ENCODE measurements around the gene TMEM208. TPM values are rescaled to one million over a fixed set of nuclear protein-coding genes. Genes with fewer than 3 reads are reported as not detected.

The TMEM208 gene
- total RNA-seq, 1 experiment from 2014 or later, result 44.4 TPM

DNA sequence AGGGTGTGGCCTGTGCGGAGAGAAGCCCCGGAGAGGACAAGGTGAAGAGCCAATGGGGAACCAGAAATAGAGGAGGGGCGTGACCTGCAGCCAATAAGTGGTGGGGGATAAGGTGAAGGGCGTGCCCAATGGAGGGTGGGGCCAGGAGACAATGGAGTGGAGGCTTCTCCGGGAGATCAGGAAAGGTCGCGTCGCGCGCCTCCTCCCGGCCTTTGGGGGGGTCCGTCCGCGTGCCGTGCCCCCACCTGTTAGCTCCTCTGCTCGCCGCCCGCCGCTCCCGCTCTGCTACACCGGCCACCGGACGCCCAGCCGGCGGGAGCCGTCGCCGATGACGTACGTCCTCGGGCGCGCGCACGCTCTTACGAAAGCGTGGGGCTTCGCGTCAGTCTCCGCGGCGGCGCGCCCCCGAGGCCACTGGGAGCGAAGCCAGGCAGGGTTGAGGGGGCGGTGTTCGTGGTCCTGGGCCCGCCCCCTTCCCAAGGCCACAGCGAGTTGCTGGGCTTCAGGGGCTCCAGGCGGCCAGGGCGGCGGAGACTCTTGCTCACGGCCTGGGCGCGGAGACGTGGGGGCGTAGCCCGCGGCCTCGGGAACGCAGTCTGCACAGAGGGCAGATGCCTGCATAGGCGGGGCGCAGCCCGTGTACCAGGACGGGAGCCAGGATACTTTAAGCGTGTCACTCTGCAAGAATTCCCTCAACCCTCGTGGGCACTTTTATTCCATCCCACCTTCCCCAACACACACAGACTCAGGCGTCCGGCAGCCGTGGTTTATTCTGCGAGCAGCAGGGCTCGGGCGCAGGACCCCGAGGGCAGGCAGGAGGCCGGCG is 43.1 kb upstream of the TMEM208 start, which contains the start of gene MATCAP1:
TSS of gene MATCAP1 (minus strand) at position 337 of the 826 bp plus-strand sequence. CDS start 3,353 bp downstream, outside the sequence.
- DNase-seq (ENCODE audit: unreplicated experiment), result peak; percentile 98
- H3K4me3 Mint-ChIP-seq (ENCODE audit: unreplicated experiment), result no peak within 1 kb of the TSS
- TF ChIP-seq, protein P1, sequence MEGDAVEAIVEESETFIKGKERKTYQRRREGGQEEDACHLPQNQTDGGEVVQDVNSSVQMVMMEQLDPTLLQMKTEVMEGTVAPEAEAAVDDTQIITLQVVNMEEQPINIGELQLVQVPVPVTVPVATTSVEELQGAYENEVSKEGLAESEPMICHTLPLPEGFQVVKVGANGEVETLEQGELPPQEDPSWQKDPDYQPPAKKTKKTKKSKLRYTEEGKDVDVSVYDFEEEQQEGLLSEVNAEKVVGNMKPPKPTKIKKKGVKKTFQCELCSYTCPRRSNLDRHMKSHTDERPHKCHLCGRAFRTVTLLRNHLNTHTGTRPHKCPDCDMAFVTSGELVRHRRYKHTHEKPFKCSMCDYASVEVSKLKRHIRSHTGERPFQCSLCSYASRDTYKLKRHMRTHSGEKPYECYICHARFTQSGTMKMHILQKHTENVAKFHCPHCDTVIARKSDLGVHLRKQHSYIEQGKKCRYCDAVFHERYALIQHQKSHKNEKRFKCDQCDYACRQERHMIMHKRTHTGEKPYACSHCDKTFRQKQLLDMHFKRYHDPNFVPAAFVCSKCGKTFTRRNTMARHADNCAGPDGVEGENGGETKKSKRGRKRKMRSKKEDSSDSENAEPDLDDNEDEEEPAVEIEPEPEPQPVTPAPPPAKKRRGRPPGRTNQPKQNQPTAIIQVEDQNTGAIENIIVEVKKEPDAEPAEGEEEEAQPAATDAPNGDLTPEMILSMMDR (IDR thresholded peaks at IDR 0.05; ENCODE audit: unreplicated experiment), result no peak
- no peak within 1 kb of the TSS for H3K27ac Mint-ChIP-seq (ENCODE audit: low read depth, unreplicated experiment)
- H3K36me3 Mint-ChIP-seq (ENCODE audit: insufficient read depth, unreplicated experiment), result peaks cover 2% of the 10 kb centered on the region
- no peaks in the 10 kb centered on the region for H3K27me3 Mint-ChIP-seq (ENCODE audit: insufficient read depth, unreplicated experiment)
- intact Hi-C loops (cut with micrococcal nuclease), result loop anchor here (2.0 to 5.0 kb wide), 2 partner anchors 207 to 287 kb away; no protein-coding TSS in a partner anchor
- no peaks in the 10 kb centered on the region for H3K9me3 Mint-ChIP-seq (ENCODE audit: unreplicated experiment)
- ChIA-PET POLR2A (interaction anchor here (0.7 to 4.9 kb wide), 16 partner anchors 9 to 195 kb away, joined by 3 to 46 read pairs (median 4); partner anchors contain the start of genes CES4A, ELMO3, FBXL8 and FHOD1), CTCF (interaction anchor here (0.8 to 1.9 kb wide), 6 partner anchors 9 to 230 kb away, joined by 3 to 12 read pairs (median 8); partner anchors contain the start of gene ELMO3)
- BruUV-seq (replicated peaks), result TSS peak; percentile 40
- H3K4me1 Mint-ChIP-seq (ENCODE audit: insufficient read depth, unreplicated experiment), result peaks cover 9% of the 10 kb centered on the region

- H3K27ac Mint-ChIP-seq (ENCODE audit: low read depth, unreplicated experiment), result no peak overlapping the region
- H3K36me3 Mint-ChIP-seq (ENCODE audit: insufficient read depth, unreplicated experiment), result no peaks in the 10 kb centered on the region
- peaks cover 5% of the 10 kb centered on the region for H3K4me1 Mint-ChIP-seq (ENCODE audit: insufficient read depth, unreplicated experiment)
- no TSS peak for BruUV-seq (replicated peaks)
- no peaks in the 10 kb centered on the region for H3K27me3 Mint-ChIP-seq (ENCODE audit: insufficient read depth, unreplicated experiment)
- H3K4me3 Mint-ChIP-seq (ENCODE audit: unreplicated experiment), result no peak overlapping the region
- DNase-seq (ENCODE audit: unreplicated experiment), result no peak
- ChIA-PET POLR2A (interaction anchor here (0.7 to 4.9 kb wide), 13 partner anchors 10 to 196 kb away, joined by 3 to 46 read pairs (median 3); partner anchors contain the start of genes CES4A, FBXL8, FHOD1 and NOL3), CTCF (interaction anchor here (0.5 to 2.2 kb wide), 18 partner anchors 9 to 541 kb away, joined by 3 to 12 read pairs (median 4); partner anchors contain the start of genes CES4A, ELMO3, FBXL8 and TRADD)
- intact Hi-C loops (cut with micrococcal nuclease), result loop anchor here (2.0 to 5.0 kb wide), 2 partner anchors 208 to 287 kb away; no protein-coding TSS in a partner anchor
- TF ChIP-seq, protein P1 (IDR thresholded peaks at IDR 0.05; ENCODE audit: unreplicated experiment), result no peak
- no peaks in the 10 kb centered on the region for H3K9me3 Mint-ChIP-seq (ENCODE audit: unreplicated experiment)
These were observed 42.4 kb upstream of the TMEM208 start for GRCh38 chr16:67184453-67184994.

- Mint-ChIP-seq H3K4me3 (ENCODE audit: unreplicated experiment) (no peak overlapping the region), H3K9me3 (ENCODE audit: unreplicated experiment) (no peaks in the 10 kb centered on the region), H3K27me3 (ENCODE audit: insufficient read depth, unreplicated experiment) (no peaks in the 10 kb centered on the region), H3K4me1 (ENCODE audit: insufficient read depth, unreplicated experiment) (peaks cover 5% of the 10 kb centered on the region), H3K36me3 (ENCODE audit: insufficient read depth, unreplicated experiment) (no peaks in the 10 kb centered on the region), H3K27ac (ENCODE audit: low read depth, unreplicated experiment) (no peak overlapping the region)
- CTCF ChIA-PET, result interaction anchor here (0.5 to 2.2 kb wide), 26 partner anchors 9 to 541 kb away, joined by 3 to 12 read pairs (median 4); partner anchors contain the start of genes CES4A, ELMO3, FBXL8 and TRADD
- intact Hi-C loops (cut with micrococcal nuclease), result loop anchor here (1.0 to 5.0 kb wide), 3 partner anchors 208 to 288 kb away; no protein-coding TSS in a partner anchor
- POLR2A ChIA-PET, result interaction anchor here (0.7 to 4.9 kb wide), 10 partner anchors 10 to 200 kb away, joined by 3 to 46 read pairs (median 3); partner anchors contain the start of genes CES4A, FBXL8 and TRADD
- TF ChIP-seq, protein P1 (IDR thresholded peaks at IDR 0.05; ENCODE audit: unreplicated experiment), result peak; percentile 71
- peak; percentile 85 for DNase-seq (ENCODE audit: unreplicated experiment)
- no TSS peak for BruUV-seq (replicated peaks)
These were observed 41.8 kb upstream of the TMEM208 start for GRCh38 chr16:67184995-67185650.
